Mesendoderm (in vitro differentiated cells): ENCODE measurements around the gene SLA2.

ENCODE experiments used
- DNase-seq: peaks from one replicate; pipeline ENCODE4 v3.0.0; 2013
- H2AK5ac ChIP-seq: 2 replicates; pipeline ENCODE4 v1.6.1; 2013; ENCODE audit warnings: low read length, inconsistent platforms
- H2BK120ac ChIP-seq: 2 replicates; pipeline ENCODE4 v1.6.1; 2013; ENCODE audit warnings: low read depth, mild to moderate bottlenecking, low read length, moderate library complexity, mixed read lengths
- H2BK15ac ChIP-seq: replicated peaks from 2 replicates; pipeline ENCODE4 v1.6.1; 2013; ENCODE audit warnings: low read depth, mild to moderate bottlenecking, moderate library complexity
- H2BK5ac ChIP-seq: 2 replicates; pipeline ENCODE4 v1.6.1; 2013; ENCODE audit warnings: low read length, inconsistent platforms
- H3K18ac ChIP-seq: 2 replicates; pipeline ENCODE4 v1.6.1; 2013; ENCODE audit warnings: mild to moderate bottlenecking, low read length, mixed read lengths
- H3K23ac ChIP-seq: one replicate; pipeline ENCODE4 v1.6.1; 2013; ENCODE audit warnings: low read length
- H3K27ac ChIP-seq: 2 replicates; pipeline ENCODE4 v1.5.1; 2013; ENCODE audit warnings: low read depth, mild to moderate bottlenecking, inconsistent platforms, low read length, moderate library complexity
- H3K27me3 ChIP-seq: 2 replicates; pipeline ENCODE4 v1.6.1; 2013; ENCODE audit warnings: low read length, control low read depth, mild to moderate bottlenecking, inconsistent platforms; ENCODE audit not compliant: insufficient read depth, poor library complexity
- H3K36me3 ChIP-seq: 2 replicates; pipeline ENCODE4 v1.6.1; 2013; ENCODE audit warnings: low read length, inconsistent platforms; ENCODE audit not compliant: control insufficient read depth, insufficient read depth
- H3K4ac ChIP-seq: one replicate; pipeline ENCODE4 v1.6.1; 2013; ENCODE audit warnings: low read depth, mild to moderate bottlenecking, low read length, moderate library complexity
- H3K4me1 ChIP-seq: 2 replicates; pipeline ENCODE4 v1.6.1; 2013; ENCODE audit warnings: low read depth, low read length, inconsistent platforms; ENCODE audit not compliant: control insufficient read depth
- H3K4me2 ChIP-seq: 2 replicates; pipeline ENCODE4 v1.6.1; 2013; ENCODE audit warnings: low read length
- H3K4me3 ChIP-seq: 2 replicates; pipeline ENCODE4 v1.5.1; 2013; ENCODE audit warnings: mild to moderate bottlenecking, low read length
- H3K56ac ChIP-seq: one replicate; pipeline ENCODE4 v1.6.1; 2013; ENCODE audit warnings: low read length
- H3K79me1 ChIP-seq: 2 replicates; pipeline ENCODE4 v1.6.1; 2013; ENCODE audit warnings: low read length, inconsistent platforms
- H3K79me2 ChIP-seq: 2 replicates; pipeline ENCODE4 v1.6.1; 2013; ENCODE audit warnings: mild to moderate bottlenecking, low read length; ENCODE audit not compliant: control insufficient read depth, insufficient read depth
- H3K9ac ChIP-seq: 2 replicates; pipeline ENCODE4 v1.6.1; 2013; ENCODE audit warnings: low read length, inconsistent platforms
- H4K5ac ChIP-seq: one replicate; pipeline ENCODE4 v1.6.1; 2013; ENCODE audit warnings: low read length
- H4K8ac ChIP-seq: one replicate; pipeline ENCODE4 v1.6.1; 2013; ENCODE audit warnings: low read depth, mild to moderate bottlenecking, control low read depth, low read length, moderate library complexity
- WGBS: extraction: QIAGEN DNeasy Blood & Tissue Kit; methylation state at CpG from one replicate; pipeline ENCODE4 v1.1.7; 2013; ENCODE audit warnings: low lambda C conversion rate, missing lambda C conversion rate; ENCODE audit not compliant: insufficient coverage; ENCODE audit errors: extremely low coverage; 5-methylcytosine and 5-hydroxymethylcytosine counted together

SLA2 gene

GRCh38 chr20:36654506-36654905 is 8.5 kb upstream of the SLA2 start:
- Histone ChIP-seq H3K56ac (no peak overlapping the region), H3K27me3 (no peaks in the 10 kb centered on the region), H4K5ac (no peak overlapping the region), H3K4me2 (no peak overlapping the region), H3K4ac (no peak overlapping the region), H4K8ac (no peak overlapping the region), H2BK120ac (no peak overlapping the region), H3K4me3 (no peak overlapping the region), H3K36me3 (no peaks in the 10 kb centered on the region), H2BK5ac (no peak overlapping the region), H3K23ac (no peak overlapping the region), H3K18ac (no peak overlapping the region), H2AK5ac (no peak overlapping the region), H3K9ac (no peak overlapping the region), H3K79me2 (no peaks in the 10 kb centered on the region), H3K27ac (no peak overlapping the region), H3K4me1 (no peaks in the 10 kb centered on the region), H3K79me1 (no peaks in the 10 kb centered on the region), H2BK15ac (no peak overlapping the region)
- no peak for DNase-seq
- WGBS, result no CpG with 5 or more reads among the region's 8 CpGs

- no peaks in the 10 kb centered on the region for H3K4me1 ChIP-seq
- H3K4ac ChIP-seq, result no peak overlapping the region
- no peak overlapping the region for H3K4me2 ChIP-seq
- H3K18ac ChIP-seq, result no peak overlapping the region
- H3K4me3 ChIP-seq, result no peak overlapping the region
- no peak for DNase-seq
- no peaks in the 10 kb centered on the region for H3K79me2 ChIP-seq
- H3K56ac ChIP-seq, result no peak overlapping the region
- no peaks in the 10 kb centered on the region for H3K79me1 ChIP-seq
- H2BK5ac ChIP-seq, result no peak overlapping the region
- H3K27ac ChIP-seq, result no peak overlapping the region
- no peak overlapping the region for H2BK120ac ChIP-seq
- no peak overlapping the region for H2BK15ac ChIP-seq
- H3K23ac ChIP-seq, result no peak overlapping the region
- no peak overlapping the region for H2AK5ac ChIP-seq
- no peak overlapping the region for H4K8ac ChIP-seq
- H4K5ac ChIP-seq, result no peak overlapping the region
- no peaks in the 10 kb centered on the region for H3K27me3 ChIP-seq
- no peaks in the 10 kb centered on the region for H3K36me3 ChIP-seq
- no peak overlapping the region for H3K9ac ChIP-seq
- WGBS, result no CpG with 5 or more reads among the region's 9 CpGs
Measured at GRCh38 chr20:36653456-36653855, 7.5 kb upstream of the SLA2 start.

- no peak for DNase-seq
- Histone ChIP-seq H2BK5ac (no peak overlapping the region), H3K4me1 (no peaks in the 10 kb centered on the region), H3K79me2 (no peaks in the 10 kb centered on the region), H3K4me3 (no peak overlapping the region), H2AK5ac (no peak overlapping the region), H4K5ac (no peak overlapping the region), H4K8ac (no peak overlapping the region), H3K27me3 (no peaks in the 10 kb centered on the region), H3K79me1 (no peaks in the 10 kb centered on the region), H3K23ac (no peak overlapping the region), H3K18ac (no peak overlapping the region), H3K4me2 (no peak overlapping the region), H3K36me3 (no peaks in the 10 kb centered on the region), H3K4ac (no peak overlapping the region), H3K56ac (no peak overlapping the region), H2BK15ac (no peak overlapping the region), H3K27ac (no peak overlapping the region), H3K9ac (no peak overlapping the region), H2BK120ac (no peak overlapping the region)
- WGBS, result no CpG with 5 or more reads among the region's 8 CpGs
Measured at GRCh38 chr20:36647196-36648121, 1.5 kb upstream of the SLA2 start.

DNA sequence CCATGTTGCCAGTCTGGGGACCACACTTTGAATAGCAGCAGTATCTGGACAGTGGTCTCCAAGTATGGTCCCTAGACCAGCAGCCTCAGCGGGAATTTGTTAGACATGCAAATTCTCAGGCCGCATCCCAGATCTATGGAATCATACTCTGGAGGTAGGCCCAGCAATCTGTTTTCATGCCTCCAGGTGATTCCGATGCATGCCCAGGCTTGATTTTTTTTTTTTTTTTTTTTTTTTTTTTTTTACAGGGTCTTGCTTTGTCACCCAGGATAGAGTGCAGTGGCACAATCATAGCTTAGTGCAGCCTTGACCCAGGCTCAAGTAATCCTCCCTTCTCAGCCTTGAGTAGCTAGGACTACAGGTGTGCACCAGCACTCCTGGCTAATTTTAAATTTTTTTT is 682 bp upstream of the SLA2 start:
- no peaks in the 10 kb centered on the region for H3K4me1 ChIP-seq
- H3K18ac ChIP-seq, result no peak overlapping the region
- no peak overlapping the region for H2BK120ac ChIP-seq
- no peak overlapping the region for H3K4me3 ChIP-seq
- no peak overlapping the region for H3K56ac ChIP-seq
- no peak overlapping the region for H2BK15ac ChIP-seq
- H4K8ac ChIP-seq, result no peak overlapping the region
- no peak overlapping the region for H2BK5ac ChIP-seq
- no peak overlapping the region for H3K9ac ChIP-seq
- no peaks in the 10 kb centered on the region for H3K79me2 ChIP-seq
- no peak for DNase-seq
- H3K23ac ChIP-seq, result no peak overlapping the region
- no peak overlapping the region for H2AK5ac ChIP-seq
- H3K4me2 ChIP-seq, result no peak overlapping the region
- no peak overlapping the region for H4K5ac ChIP-seq
- H3K27ac ChIP-seq, result no peak overlapping the region
- H3K79me1 ChIP-seq, result no peaks in the 10 kb centered on the region
- H3K27me3 ChIP-seq, result no peaks in the 10 kb centered on the region
- WGBS, result no CpG with 5 or more reads among the region's 3 CpGs
- H3K4ac ChIP-seq, result no peak overlapping the region
- H3K36me3 ChIP-seq, result no peaks in the 10 kb centered on the region

- H3K79me2 ChIP-seq, result no peaks in the 10 kb centered on the region
- H2BK120ac ChIP-seq, result no peak overlapping the region
- no peak overlapping the region for H2AK5ac ChIP-seq
- no peak overlapping the region for H4K8ac ChIP-seq
- no peaks in the 10 kb centered on the region for H3K4me1 ChIP-seq
- no peak overlapping the region for H4K5ac ChIP-seq
- H2BK15ac ChIP-seq, result no peak overlapping the region
- no peaks in the 10 kb centered on the region for H3K36me3 ChIP-seq
- H3K4me3 ChIP-seq, result no peak overlapping the region
- H3K4ac ChIP-seq, result no peak overlapping the region
- no peak overlapping the region for H2BK5ac ChIP-seq
- H3K27ac ChIP-seq, result no peak overlapping the region
- H3K23ac ChIP-seq, result no peak overlapping the region
- H3K56ac ChIP-seq, result no peak overlapping the region
- no CpG with 5 or more reads among the region's 7 CpGs for WGBS
- H3K79me1 ChIP-seq, result no peaks in the 10 kb centered on the region
- no peak for DNase-seq
- no peaks in the 10 kb centered on the region for H3K27me3 ChIP-seq
- H3K9ac ChIP-seq, result no peak overlapping the region
- H3K18ac ChIP-seq, result no peak overlapping the region
- H3K4me2 ChIP-seq, result no peak overlapping the region
Measured at GRCh38 chr20:36645353-36645752, 643 bp downstream of the SLA2 start.

DNA sequence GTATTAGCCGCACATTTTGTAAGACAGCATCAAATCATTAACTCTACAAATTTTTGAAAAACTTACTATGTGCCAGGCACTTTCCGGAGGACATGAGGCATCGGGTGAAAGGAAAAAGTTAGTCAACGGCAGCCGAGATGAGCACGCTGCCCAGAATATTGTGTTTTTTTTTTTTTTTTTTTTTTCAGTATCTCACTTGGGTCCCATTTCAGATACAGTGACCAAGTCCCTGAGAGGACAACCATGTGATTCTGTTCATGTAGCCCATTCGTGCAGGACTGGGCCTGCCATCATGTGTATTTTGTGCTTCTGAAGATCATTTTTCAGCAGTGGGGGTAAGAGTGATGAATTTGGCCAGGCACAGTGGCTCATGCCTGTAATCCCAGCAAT is 1.3 kb downstream of the SLA2 start:
- Histone ChIP-seq H3K36me3 (no peaks in the 10 kb centered on the region), H3K9ac (no peak overlapping the region), H4K8ac (no peak overlapping the region), H2BK120ac (no peak overlapping the region), H3K4me3 (no peak overlapping the region), H2AK5ac (no peak overlapping the region), H4K5ac (no peak overlapping the region), H3K27me3 (no peaks in the 10 kb centered on the region), H2BK15ac (no peak overlapping the region), H3K4me1 (no peaks in the 10 kb centered on the region), H3K18ac (no peak overlapping the region), H3K4ac (no peak overlapping the region), H3K79me1 (no peaks in the 10 kb centered on the region), H3K4me2 (no peak overlapping the region), H3K56ac (no peak overlapping the region), H3K27ac (no peak overlapping the region), H2BK5ac (no peak overlapping the region), H3K23ac (no peak overlapping the region), H3K79me2 (no peaks in the 10 kb centered on the region)
- WGBS, result no CpG with 5 or more reads among the region's 7 CpGs
- no peak for DNase-seq
